ENCODE data around the gene NAP1L5.

The NAP1L5 gene

DNA sequence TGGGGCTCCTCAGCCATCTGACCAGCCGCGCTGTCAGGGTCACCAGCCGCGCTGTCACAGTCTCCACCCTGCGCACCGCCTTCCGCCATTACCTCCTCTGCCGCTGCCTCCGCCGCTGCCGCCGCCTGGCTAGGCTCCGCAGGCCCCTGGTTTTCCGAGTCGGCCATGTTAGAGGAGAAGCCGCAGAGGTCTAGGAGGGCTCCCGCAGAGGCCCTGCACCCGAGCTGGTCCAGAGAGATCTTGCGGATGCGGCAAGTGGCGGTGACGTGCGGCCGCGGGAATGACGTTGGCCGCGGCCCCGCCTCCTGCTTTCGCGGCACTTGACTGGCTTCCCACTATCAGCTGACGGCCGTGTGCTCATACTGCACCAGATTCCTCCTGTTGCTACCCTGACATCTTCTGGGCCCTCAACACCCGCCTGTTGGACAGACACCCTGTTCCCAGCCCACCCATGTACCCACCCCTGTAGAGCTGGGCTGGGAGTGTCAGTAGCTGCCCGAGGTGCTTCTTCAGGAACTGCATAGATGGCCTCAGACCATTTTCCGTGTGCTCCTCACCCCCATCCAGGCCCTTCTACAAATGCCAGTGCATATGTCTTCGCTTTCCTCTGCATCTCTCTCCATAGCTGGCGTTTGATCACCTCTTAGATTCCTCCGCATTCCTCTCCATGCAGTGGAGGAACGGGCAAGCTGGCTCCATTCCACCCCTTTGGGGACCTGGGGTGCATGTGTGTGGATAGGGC is at the start of gene NAP1L5:
NAP1L5 (minus strand) TSS at position 242 of the 742 bp plus-strand sequence; CDS start at position 167, 75 bp downstream.
- peak; percentile 38 for DNase-seq

DNA sequence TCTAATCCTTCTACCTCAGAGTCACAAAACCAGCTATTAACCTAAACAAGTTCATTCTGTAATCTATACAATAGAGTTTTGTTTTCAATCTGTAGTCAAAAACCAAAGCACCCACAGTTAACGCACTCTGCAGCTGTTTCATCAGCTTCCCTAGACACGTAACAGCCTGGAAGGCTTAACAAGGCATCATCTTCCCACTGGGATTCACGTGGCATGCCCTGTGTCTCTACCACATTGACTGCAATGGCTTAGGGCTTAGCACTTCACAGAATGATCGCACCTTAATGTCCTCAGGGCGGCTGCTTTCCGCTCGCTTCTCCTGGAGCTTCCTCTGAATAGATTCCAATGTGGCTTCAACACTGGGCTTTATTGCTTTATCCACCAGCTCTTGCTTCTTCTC is 49.7 kb upstream of the NAP1L5 start:
- DNase-seq, result no peak

DNA sequence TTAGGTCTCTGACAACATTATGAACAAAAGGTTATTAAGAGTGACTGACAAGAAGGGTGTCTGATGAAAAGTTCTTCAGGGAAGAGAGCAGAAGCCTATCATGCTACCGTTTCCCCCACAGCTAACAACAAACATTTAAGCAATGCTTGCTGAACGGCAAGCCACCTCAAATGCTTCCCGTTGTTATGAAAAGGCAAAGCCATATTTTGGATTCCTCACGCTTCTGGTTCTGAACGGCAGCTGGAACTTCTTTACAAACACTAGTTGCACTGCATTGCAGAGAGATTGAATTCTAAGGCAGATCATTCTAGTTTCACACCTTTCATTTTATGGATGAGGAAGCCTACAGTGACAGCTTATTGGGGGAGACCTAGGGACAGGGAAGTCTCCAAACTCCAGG is 48.6 kb upstream of the NAP1L5 start:
- DNase-seq, result no peak

- DNase-seq, result no peak
Measured at GRCh38 chr4:88745581-88746163, 48.0 kb upstream of the NAP1L5 start.

- DNase-seq, result no peak
Measured at GRCh38 chr4:88745175-88745574, 47.5 kb upstream of the NAP1L5 start.

DNA sequence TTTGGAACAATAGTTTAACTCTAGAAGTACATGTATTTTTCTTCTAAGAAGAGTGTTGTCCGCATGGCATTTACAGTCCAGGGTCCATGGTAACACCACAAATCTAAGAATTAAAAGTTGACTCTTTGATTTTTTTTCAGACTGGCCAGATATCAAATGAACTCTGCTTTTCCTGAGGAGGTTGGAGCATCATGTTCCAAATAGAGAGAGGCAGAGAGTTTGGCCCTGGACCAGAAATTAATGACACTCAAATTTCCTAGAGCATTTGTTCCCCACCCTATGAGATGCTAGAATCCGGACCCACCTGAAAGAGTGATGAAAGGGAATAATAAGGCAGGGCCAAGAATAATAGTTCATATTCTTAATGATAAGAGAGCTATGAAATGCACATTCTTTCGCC is 47.0 kb upstream of the NAP1L5 start:
- DNase-seq, result no peak

DNA sequence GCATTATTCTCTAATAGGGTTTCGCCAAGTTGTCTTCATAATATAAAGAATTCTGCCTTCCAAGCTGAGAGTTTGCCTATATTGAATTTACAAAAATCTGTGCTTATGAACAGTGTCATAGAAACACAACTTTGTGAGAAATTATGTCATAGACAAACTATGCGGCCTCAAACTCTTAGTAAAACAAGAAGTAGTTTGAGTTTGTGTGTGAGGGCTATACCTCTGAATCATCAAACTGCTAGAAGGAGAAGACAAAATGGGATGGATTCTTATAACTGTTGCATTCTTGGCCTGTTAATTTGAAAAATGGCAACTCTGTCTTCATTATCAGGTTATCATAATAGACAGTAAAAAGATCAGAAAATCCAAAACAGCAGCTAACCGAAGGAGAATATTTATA is 46.1 kb upstream of the NAP1L5 start:
- no peak for DNase-seq

- DNase-seq, result no peak
Measured at GRCh38 chr4:88742561-88742960, 44.9 kb upstream of the NAP1L5 start.

DNA sequence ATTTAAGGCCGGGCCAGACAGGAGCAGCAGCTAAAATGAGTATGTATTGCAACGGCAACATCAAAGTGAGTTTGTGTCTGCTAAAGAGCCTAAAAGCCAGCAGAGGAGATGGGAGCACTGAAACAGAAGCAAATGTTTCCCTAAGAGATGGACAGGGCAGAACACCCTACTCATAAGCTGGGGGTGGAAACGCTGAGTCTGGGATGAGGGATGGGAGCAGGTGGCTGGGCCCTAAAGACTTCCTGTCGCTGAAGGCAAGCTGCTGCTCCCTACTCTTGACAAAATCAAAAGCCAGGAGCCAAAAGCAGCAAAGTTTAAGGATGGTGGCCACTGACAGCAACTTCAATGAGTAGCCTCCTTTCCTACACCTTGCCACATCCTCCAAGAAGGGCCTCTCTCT is 40.6 kb upstream of the NAP1L5 start:
- DNase-seq, result no peak

GRCh38 chr4:88737307-88737941 is 39.8 kb upstream of the NAP1L5 start:
- no peak for DNase-seq

DNA sequence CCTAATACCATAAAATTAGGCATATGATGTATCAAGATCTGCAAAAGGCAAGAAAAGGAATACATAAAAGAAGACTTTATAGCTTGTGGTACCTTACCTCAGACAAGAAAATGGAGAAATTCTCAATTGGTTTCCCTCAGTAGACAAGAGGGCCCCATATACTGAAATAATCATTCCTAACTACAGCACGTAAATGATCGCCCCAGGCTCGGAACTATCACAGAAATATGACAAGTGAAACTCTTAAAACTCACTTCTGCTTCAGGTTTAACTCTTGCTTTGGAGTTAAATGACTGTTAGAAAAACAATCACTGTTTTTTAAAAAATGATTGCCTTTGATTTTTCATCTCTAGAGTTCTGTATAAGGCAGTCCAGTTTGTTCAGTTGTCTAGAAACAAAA is 38.6 kb upstream of the NAP1L5 start:
- no peak for DNase-seq

GRCh38 chr4:88735564-88735963 is 37.9 kb upstream of the NAP1L5 start:
- no peak for DNase-seq

GRCh38 chr4:88734403-88734949 is 36.8 kb upstream of the NAP1L5 start:
- DNase-seq, result no peak

- no peak for DNase-seq
Measured at GRCh38 chr4:88732714-88733368, 35.2 kb upstream of the NAP1L5 start.

DNA sequence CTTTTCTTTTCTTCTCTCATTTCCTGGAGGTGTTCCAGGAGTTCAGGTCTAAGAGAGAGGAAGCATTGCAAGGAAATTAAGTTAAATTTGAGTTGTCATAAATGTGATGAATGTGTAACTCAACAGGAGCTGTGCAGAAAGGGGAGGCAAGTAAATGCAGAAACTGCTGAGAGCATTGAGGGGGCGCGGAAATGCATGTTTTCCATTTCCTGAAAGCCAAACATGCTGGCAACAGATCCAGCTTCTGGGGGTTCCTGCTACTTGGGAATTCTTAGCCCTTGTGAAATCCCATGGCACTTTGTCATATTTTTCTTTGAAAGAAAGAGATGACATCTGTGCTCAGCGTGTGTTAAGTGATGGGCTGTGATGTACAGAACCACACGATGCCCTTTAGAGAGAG is 33.8 kb upstream of the NAP1L5 start:
- DNase-seq, result no peak

- no peak for DNase-seq
Measured at GRCh38 chr4:88730811-88731210, 33.2 kb upstream of the NAP1L5 start.

DNA sequence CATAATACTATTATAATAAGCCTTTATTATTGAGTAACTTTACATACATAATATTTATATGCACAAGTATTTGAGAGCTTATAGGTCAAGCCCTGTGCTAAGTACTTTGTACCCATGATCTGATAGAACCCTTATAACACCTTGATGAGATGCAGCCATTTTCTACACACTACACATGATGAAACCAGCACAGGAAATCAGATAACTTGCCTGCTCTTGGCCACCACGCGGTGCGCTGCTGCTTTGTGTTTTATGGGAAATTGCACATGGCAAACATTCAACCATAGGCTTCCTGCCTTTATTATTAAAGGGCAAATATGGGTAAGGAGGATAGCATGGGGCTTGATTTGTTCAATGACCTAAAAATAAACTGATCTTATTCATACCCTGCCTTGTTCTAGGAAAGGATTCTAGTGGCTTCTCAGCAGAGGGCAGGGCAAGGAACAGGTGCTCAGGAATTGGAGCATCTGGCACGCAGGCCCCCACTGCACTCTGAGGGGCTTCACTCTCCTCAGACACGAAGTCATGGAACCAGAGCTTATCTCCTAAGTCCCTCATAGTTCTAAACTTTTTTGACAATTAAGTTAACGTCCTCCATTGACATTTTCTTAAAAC is 31.6 kb upstream of the NAP1L5 start:
- no peak for DNase-seq

GRCh38 chr4:88728146-88728545 is 30.5 kb upstream of the NAP1L5 start:
- no peak for DNase-seq

DNA sequence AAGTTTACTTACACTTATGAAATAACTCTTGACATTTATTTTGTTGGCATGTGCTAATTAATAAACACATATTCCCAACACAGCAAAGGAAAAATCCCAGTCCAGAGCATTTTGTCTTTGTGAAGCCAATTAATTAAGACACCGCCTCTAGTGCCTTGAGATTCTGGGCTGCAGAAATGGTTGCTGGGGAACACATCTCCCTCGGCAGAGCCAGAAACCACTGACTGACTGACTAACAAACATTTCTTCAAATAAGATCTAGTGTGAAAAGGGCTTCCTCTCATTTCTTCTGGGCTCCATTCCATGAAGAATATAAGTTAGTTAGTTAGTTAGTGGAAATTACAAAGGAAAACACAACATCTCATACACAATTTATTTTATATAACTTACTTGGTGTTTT is 28.4 kb upstream of the NAP1L5 start:
- DNase-seq, result no peak

DNA sequence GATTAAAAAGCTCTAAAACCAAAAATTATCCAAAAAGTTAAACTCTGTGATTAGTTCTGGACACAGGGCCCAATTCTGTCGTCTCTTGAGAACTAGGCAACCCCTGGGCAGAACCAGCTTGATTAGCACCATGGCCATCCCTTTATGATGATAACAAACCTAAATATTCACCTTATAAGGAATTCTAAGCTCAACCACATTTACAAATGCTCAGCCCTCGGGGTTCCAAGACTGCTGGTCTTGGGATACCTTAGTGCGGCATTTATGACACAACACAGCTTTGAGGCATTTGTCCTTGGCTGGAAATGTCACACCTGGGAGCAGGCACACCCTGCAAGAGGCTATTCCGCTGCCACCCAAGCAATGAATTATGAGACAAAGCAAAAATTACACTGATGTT is 27.5 kb upstream of the NAP1L5 start:
- no peak for DNase-seq

GRCh38 chr4:88724406-88724805 is 26.8 kb upstream of the NAP1L5 start:
- DNase-seq, result no peak

DNA sequence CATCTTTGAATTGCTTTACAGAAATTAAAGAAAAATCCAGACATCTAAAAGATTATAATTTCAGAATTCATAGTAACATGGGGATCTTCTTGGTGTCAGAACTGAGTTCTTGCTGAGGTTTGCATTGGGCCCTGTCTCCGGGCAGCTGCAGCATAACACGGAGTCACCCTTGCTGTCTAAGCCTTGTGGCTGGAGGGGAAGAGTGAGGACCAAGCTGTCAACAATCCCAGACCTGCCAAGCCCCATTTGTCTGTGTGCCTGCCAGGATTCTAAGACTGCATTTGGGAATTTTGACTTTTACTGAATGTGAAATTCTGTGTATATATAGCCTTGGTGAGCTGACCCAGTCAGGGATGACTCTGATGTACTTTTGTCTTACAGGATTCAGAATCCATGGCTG is 25.2 kb upstream of the NAP1L5 start:
- DNase-seq, result no peak

GRCh38 chr4:88722276-88722780 is 24.7 kb upstream of the NAP1L5 start:
- DNase-seq, result no peak
